ENCODE data around the gene ATF5. TPM values are rescaled to one million over a fixed set of nuclear protein-coding genes. Genes with fewer than 3 reads are reported as not detected.
"Not testable (repeated sequence)": the region's sequence is repeated elsewhere in the genome, so short reads cannot be mapped to it uniquely, and the experiment has no call there.

The ATF5 gene
- total RNA-seq, 1 donor from 2014 or later: 3.6 TPM

DNA sequence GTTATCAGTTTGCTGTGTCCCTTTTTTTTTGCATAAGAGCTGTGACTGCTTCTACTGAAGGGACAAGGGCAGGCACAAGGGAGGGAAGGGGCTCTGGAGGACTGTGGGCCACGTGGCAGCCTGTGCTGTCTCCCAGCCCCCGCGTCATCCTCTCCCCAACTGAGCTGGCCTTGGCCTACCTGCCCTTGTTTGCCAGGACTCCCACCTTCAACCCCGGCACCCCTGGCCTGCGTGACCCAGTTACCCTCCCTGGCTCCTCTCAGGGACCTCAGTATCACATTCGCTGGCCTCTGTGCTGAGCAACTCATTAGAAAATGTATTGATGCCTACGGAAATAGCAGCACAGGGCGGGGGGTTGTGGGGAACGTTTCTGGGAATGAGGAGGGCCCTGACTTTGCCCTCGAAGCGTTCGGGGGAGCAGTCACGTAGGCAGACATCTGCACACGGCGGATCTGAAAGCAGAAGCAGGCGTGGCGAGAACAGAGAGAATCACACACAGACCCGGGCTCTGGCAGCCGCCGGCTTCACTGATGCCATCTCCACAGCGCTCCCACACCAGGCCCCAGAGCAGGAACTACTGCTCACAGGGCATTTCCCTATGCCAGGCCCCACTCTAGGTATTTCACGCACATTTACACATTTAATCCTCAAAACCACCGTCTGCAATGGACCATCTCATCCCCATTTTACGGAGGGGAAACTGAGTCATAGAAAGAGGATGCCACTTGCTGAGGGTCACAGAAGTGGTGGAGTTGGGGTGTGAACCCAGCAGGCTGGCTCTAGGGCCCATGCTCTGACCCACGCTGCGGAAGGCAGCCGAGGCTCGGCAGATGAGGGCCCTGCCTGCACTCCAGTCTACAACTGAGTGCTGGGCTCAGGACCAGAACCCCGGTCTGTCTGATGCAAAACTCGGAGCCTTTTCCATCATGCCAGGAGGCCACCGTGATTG is 5.7 kb upstream of the ATF5 start:
- DNase-seq: no peak

DNA sequence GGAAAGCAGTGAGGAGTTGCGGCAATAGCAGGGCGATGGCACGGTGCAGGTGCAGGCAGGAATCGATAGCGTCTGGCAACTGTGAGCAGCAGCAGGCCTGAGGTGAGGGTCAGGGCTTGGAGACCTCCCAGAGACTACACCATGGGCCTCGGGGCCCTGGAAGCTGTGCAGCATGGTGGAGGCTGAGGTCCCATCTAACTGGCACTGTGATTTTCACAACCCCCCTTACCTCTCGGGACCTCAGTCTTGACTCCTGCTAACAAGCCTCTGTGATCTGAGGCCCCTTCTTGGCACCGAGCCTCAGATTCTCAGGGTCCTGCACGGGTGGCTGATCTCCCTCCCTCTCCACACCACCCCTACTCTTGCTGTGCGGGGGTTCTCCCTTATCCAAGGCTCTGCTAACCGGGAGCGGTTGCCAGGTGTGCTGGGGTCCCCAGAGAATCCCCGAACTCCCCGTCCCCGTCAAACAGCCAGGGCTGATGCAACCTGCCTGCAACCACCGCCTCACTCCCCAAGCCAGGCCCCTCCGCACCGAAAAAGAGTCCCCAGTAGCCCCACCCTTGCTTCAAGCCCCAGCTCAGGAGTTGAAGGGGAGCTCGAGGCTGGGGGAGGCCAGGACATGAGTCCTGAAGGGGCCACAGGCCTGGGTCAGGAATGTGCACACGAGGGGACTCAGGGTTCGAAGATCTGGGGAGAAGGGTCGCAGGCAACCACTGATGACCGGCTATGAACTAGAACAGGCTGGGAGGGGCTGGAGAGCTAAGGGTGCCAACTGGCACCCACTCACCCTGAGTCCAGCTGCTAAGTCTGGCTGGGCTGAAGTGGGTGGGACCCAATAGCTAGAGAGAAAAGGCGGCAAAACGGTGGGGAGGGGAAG is 4.8 kb upstream of the ATF5 start:
- DNase-seq: peak; percentile 45

DNA sequence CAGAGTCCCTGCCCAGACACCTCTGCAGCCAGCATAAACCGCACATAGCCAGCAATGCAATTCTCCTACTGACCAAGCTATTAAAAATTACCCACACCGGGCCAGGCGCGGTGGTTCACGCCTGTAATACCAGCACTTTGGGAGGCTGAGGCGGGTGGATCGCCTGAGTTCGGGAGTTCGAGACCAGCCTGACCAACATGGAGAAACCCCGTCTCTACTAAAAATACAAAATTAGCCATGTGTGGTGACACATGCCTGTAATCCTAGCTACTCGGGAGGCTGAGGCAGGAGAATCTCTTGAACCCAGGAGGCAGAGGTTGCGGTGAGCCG is 4.2 kb upstream of the ATF5 start:
- DNase-seq: not testable (repeated sequence)

DNA sequence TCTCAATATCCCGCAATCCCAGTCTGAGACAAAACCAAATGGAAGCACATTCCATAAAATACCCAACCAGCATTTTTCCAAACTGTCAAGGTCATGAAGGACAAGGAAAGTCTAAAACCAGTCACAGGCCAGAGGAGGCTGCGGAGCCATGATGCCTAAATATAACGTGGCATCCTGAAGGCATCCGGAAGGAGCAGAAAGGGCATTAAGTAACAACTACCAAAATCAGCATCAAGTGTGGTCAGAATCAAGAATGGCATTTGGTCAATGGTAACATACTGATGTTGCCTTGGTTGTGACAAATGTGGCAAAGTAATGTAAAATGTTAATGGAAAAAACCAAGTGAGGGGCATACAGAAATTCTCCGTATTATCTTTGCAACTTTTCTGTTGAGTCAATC is 3.5 kb upstream of the ATF5 start:
- DNase-seq: no peak

DNA sequence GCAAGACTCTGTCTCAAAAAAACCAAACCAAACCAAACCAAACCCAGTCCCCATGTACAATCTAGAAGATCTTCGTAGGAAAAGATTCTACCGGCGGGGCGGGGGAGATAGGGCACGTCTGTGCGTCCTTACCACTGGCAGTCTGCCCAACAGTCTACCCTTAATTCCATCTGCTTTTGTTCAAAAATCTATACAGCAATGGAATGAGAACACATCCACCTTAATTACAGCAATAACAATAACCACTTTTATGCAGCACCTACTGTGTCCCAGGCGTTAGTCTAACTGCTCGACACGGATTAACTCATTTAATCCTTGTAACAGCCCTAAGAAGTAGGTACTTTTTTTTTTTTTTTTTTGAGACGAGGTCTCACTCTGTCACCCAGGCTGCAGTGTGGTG is 2.5 kb upstream of the ATF5 start:
- no peak for DNase-seq

DNA sequence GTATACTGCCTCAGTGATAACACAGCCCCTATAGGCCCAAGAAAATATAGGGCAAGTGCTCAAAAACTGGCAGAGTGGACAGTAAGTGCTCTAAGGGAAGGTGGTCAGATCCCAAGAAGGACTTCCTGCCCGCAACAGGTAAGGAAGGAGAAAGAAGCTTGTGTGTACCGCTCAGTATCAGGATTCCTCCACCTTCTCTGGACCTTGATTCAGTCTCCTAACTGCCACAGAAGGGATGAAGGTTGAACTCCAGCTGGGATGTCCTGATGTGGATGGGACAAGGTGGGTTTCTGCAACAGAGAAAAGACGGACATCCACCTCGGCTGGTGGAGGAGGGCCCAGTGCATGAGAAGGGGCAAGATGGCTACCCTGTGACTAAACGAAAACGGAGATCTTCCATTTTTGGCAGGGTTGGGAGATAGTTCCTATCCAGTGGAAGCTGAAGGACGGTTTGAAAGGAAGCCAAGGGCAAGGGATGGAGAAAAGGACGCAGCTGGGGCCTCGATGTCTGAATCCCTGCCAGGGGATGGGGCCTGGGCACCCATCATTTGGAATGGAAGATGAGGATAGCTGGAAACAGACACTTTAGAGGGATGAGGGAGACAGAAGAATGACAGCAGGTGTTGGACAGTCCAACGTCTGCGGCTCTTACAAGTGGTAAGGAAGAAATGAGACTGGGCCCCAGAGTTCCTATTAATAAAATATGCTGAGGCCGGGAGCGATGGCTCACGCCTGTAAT is 1.3 kb upstream of the ATF5 start:
- peak; percentile 52 for DNase-seq

DNA sequence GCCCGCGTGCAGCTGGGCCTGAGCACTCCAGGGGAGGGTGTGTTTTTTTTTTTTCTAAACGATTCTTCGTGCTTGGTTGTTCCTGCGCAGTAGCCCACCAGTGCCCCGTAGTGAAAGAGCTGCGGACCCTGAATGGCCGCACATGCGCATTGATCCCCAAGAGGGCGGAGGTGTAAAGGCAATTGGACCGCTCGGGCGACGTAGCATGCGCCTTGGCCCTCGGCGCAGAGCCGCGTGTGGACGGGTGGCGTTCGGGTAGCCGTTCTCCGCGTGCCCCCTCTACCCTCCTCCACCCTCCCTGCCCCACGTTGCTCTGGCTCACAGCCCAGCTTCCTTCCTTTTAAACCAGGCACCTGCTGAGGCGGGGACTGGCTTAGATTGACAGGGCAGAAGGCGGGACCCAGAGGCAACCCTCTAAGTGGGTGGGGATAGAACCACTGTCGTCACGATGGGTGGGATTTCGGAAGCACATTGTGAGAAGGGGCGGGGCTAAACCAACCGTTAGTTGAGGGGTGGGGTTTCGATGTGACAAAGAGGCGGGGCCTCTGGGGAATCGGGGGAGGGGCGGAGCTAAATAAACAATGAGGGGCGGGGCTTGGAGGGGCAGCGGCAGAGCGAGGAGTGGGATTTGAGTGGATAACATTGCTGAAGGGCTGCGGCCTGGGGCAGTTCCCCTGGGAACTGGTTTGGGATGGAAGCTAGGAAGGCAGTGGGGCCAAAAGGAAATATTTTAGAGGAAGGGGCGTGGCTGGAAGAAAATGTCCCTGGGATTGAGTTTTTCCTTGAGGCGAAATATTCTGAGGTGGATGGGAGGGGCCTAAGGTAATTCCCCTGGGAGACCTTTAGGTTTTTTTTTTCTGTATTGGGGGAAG is 842 bp downstream of the ATF5 start:
- peak; percentile 97 for DNase-seq

DNA sequence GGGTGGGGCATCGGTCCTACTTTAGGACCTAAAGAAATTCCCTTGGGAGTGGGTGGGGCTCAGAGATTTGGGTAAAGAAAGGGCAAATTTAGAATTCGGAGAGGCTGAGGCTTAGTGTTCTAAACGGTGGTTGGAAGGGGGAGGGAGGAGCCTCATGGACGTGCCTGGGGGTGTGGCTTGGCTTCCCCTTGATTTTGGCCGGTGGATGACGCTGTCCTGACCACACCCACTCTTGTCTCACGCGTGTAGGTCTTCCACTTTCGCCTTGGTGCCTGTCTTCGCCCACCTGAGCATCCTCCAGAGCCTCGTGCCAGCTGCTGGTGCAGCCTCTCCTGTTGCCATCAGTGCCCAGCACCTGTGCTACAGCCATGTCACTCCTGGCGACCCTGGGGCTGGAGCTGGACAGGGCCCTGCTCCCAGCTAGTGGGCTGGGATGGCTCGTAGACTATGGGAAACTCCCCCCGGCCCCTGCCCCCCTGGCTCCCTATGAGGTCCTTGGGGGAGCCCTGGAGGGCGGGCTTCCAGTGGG is 1.5 kb downstream of the ATF5 start:
- DNase-seq: no peak

DNA sequence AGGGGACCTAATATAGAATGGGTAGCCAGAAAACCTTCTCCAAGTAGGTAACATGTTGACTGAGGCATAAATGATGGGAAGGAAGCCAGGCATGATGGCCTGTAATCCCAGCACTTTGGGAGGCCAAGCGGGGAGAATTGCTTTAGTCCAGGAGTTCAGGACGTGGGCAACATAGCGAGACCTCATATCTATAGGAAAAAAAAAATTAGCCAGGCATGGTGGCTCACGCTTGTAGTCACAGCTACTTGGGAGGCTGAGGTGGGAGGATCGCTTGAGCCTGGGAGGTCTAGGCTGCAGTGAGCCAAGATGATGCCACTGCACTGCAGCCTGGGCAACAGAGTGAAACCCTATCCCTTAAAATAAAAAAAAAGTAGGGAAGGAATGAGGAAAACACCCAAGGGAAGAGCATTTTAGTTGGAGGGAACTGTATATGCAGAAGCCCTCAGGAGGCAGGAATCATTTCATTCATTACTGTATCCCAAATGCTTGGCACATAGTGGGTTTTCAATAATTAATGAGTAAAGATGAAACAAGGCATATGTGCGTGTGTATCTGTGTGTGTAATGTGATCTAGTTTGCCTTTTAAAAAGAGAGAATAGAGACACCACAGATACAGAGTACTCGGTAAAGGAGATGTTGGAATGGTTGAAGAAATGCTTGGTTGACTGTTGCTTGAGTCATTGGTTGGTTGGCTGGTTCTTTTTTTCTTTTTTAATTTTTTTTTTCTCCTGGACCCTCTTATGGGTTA is 2.5 kb downstream of the ATF5 start:
- no peak for DNase-seq

DNA sequence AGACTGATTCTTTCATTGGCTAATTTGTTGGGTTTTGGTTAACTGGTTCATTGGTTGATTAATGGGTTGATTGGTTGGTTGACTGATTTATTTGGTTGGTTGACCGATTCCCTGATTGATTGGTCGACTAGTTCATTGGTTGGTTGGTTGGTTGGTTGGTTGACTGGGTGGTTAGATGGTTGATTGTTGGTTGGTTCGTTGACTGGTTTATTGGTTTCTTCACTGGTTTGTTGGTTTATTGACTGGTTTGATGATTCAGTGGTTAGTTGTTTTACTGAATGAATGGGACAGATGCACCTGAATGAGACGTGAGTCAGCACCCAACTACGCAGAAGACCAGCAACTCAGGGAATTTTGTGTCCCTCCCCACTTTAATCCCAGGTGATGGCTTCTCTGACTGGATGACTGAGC is 3.0 kb downstream of the ATF5 start:
- DNase-seq: no peak

DNA sequence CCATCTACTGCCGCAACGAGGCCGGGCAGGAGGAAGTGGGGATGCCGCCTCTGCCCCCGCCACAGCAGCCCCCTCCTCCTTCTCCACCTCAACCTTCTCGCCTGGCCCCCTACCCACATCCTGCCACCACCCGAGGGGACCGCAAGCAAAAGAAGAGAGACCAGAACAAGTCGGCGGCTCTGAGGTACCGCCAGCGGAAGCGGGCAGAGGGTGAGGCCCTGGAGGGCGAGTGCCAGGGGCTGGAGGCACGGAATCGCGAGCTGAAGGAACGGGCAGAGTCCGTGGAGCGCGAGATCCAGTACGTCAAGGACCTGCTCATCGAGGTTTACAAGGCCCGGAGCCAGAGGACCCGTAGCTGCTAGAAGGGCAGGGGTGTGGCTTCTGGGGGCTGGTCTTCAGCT is 3.7 kb downstream of the ATF5 start:
- no peak for DNase-seq

DNA sequence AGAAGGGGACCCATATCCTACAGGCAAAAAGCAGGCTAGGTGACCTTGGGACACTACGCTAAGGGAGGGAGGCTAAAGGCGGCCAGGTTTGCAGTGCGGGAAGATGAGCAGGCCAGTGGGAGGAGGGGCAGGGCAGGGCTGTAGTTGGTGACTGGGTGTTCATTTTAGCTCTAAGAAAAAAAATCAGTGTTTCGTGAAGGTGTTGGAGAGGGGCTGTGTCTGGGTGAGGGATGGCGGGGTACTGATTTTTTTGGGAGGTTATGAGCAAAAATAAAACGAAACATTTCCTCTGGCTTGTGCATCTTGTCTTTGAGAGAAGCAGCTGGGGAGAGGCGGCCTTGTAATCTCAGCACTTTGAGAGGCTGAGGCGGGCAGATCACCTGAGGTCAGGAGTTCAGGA is 4.6 kb downstream of the ATF5 start:
- no peak for DNase-seq

DNA sequence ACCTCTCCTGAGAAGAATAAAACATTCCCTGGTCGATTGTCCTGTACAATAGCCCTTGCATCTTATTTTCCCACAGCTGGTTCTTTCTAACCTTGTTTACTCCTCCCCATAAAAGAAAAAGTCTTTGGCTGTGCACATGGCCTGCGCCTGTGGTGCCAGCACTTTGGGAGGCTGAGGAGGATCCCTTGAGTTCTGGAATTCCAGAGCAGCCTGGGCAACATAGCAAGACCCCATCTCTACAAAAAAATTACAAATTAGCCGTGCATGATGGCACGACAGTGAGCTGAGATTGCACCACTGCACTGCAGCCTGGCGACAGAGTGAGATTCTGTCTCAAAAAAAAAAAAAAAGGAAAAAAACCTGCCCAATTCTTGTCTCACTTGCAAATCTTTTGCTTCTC is 7.5 kb downstream of the ATF5 start:
- no peak for DNase-seq

DNA sequence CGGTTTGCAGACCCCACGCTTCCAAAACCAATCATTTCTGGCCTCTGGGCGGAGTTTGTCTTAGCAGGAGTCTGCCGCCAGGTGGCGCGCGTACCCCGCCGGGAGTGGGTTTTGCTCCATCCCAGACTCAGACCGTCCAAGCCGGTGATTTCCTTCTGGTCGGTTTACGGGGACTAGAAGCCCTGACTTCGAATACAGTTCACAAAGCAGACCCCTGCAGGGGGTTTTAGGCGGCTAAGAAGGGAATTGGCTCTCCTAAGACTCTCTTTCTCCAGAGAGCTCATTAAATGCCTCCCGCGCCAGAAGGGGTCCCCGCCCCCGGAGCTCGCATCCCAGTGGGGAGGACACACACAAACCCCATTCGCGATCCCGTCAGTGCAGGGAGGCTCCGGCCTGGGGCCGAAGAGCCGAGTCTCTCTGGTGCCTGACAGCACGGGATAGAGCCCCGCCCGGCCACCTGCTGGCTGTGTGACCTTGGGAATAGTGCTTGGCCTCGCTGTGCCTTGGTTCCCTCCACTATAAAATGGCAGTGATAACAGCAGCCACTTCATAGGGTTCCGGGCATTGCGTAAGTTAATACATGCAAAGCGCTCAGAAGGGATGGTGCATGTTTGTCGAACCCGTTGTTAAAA is 8.9 kb downstream of the ATF5 start:
- peak; percentile 90 for DNase-seq

DNA sequence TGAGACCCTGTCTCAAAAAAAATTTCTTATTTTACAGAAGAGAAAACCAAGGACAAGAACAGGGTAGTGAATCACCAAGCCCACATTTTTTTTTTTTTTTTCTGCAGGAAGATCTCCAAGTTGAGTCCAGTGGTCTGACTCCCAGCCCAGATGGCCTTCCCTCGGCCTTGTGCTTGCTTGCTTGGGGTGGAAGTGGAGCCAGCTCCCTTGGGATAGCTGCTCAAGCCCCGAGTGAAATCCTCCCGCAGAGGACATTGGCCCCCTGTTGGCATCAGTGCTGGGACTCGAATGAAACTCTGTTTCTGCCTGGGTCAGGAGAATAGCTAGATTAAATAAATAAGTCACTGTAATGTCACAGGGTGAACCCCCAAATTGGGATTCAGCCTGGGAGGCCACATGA is 9.7 kb downstream of the ATF5 start:
- DNase-seq: no peak

DNA sequence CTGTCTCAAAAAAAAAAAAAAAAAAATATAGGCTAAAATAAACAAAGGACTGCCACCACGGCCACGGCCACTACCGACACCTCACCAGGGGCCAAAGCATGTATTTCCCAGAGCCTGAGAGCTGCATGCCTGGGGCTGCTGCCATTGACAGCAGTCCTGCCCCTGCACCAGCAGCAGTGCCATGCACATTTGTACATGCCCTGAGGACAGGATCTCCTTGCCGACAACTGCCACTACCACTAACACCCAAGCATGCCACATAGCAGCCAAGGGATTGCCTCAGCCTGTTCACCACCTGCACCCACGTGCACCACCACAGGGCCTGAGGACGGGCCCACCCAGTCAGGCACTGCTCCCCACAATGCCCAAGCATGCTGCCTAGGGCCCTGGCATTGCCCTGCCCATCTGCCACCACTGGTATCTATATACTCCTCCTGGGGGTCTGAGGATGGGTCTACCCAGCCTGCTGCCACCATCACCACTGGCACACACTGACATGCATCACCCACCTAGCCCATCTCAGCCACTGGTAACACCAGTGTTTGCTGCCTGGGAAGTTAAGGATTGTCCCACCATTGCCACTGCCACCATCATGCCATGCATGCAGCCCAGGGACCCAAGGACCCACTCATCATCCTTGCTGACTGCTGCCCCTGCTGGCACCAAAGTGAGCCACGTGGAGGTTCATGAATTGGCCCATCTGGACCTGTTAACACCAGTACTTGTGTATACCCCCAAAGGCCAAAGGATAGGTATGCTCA is 10.9 kb downstream of the ATF5 start:
- DNase-seq: no peak

DNA sequence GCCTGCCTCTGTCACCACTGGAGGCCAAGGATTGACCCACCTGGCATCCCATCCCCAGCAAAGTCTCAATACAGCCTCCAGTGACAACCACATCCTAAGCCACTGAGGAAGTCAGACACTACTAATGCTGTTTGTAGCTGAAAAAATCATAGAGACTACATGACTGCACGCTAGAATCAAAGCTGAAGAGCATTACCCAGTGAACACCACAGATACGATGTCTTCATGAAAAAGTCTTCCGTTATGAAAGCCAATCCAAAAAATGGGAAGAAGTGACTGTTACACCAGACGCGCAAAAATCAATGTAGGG is 11.4 kb downstream of the ATF5 start:
- DNase-seq: no peak

DNA sequence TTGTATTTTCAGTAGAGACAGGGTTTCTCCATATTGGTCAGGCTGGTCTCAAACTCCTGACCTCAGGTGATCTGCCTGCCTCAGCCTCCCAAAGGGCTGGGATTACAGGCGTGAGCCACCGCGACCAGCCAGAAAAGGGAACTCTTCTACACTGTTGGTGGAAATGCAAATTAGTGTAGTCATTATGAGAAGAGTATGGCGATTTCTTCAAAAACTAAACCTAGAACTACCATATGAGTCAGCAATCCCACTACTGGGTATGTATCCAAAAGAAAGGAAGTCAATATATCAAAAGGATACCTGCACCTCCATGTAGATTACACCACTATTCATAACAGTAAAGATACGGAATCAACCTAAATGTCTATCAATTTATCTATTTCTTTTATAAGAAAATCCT is 15.6 kb downstream of the ATF5 start:
- not testable (repeated sequence) for DNase-seq

DNA sequence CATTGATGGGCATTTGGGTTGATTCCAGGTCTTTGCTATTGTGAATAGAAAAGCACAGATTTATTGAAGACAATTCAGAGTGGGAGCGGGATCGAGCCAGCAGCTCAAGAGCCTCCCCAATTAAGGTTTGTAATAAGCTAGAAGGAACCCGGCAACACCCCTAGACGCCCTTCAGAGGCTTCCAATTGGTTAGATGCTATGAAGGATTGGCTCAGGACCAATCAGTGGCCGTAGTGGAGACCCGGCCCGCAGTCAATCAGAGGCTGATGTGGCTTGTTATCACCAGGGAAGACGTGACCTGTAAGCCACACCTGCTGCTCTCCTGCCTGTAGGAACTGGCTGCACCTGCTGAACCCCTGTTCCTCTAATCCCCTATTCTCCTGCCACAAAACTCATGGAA is 17.4 kb downstream of the ATF5 start:
- DNase-seq: no peak

Measured in tongue (tissue), 2 donors.